ENCODE measurements around the gene EMC1. TPM values are rescaled to one million over a fixed set of nuclear protein-coding genes. Genes with fewer than 3 reads are reported as not detected.

EMC1 gene
- total RNA-seq, 2 experiments from 2014 or later = 21.9 to 22.2 TPM

- CTCF ChIA-PET = no interaction called here
- H3K4me1 Mint-ChIP-seq (ENCODE audit: low read depth) = peaks cover 63% of the 10 kb centered on the region
- H3K27ac ChIP-seq (ENCODE audit: low read depth in 1 of 2, low read length in 2 of 2) = no peak overlapping the region
- H3K9me3 Mint-ChIP-seq = no peaks in the 10 kb centered on the region
- ATAC-seq (ENCODE audit: poor library complexity) (no peak), DNase-seq (no peak)
- H3K4me3 ChIP-seq (ENCODE audit: low read length) = no peak overlapping the region
- peaks cover 40% of the 10 kb centered on the region for H3K36me3 Mint-ChIP-seq (ENCODE audit: low read depth)
- peak overlapping the region; percentile 95 for H3K27ac Mint-ChIP-seq
- TF ChIP-seq CTCF (IDR thresholded peaks at IDR 0.05) = no peak
- H3K9me3 ChIP-seq (ENCODE audit: control insufficient read depth in 1 of 2, insufficient read depth in 1 of 2, low read length in 2 of 2) = no peaks in the 10 kb centered on the region
- peak overlapping the region; percentile 25 for H3K4me3 Mint-ChIP-seq
- peaks cover 17% of the 10 kb centered on the region for H3K36me3 ChIP-seq (ENCODE audit: insufficient read depth, low read length)
- POLR2A ChIA-PET = no interaction called here
- no peaks in the 10 kb centered on the region for H3K27me3 Mint-ChIP-seq
- no peaks in the 10 kb centered on the region for H3K27me3 ChIP-seq (ENCODE audit: control insufficient read depth in 1 of 2, insufficient read depth in 2 of 2, low read length in 2 of 2)
- intact Hi-C loops (cut with DNase I, micrococcal nuclease) = loop anchor here in 1 of 2 experiments (5.0 kb wide), 1 partner anchor 385 kb away; a partner anchor contains a TSS
- H3K4me1 ChIP-seq (ENCODE audit: insufficient read depth, low read length) = peaks cover 31% of the 10 kb centered on the region
Measured at GRCh38 chr1:19212167-19212566, 39.2 kb downstream of the EMC1 start.

GRCh38 chr1:19210772-19211549 lies 40.4 kb downstream of the EMC1 start:
- H3K4me3 Mint-ChIP-seq = peak overlapping the region; percentile 92
- peak overlapping the region; percentile 95 for H3K27ac Mint-ChIP-seq
- H3K27me3 Mint-ChIP-seq = no peaks in the 10 kb centered on the region
- TF ChIP-seq CTCF (IDR thresholded peaks at IDR 0.05) = no peak
- H3K9me3 ChIP-seq (ENCODE audit: control insufficient read depth in 1 of 2, insufficient read depth in 1 of 2, low read length in 2 of 2) = no peaks in the 10 kb centered on the region
- peak overlapping the region; percentile 87 to 92 for H3K27ac ChIP-seq (ENCODE audit: low read depth in 1 of 2, low read length in 2 of 2)
- H3K9me3 Mint-ChIP-seq = no peaks in the 10 kb centered on the region
- CTCF ChIA-PET = no interaction called here
- H3K4me1 ChIP-seq (ENCODE audit: insufficient read depth, low read length) = peaks cover 41% of the 10 kb centered on the region
- POLR2A ChIA-PET = interaction anchor here (0.6 to 3.4 kb wide), 11 partner anchors 23 to 1575 kb away, joined by 3 to 26 read pairs (median 4); partner anchors contain the start of genes EMC1, MRTO4 and OTUD3
- peak overlapping the region; percentile 93 for H3K4me3 ChIP-seq (ENCODE audit: low read length)
- peaks cover 70% of the 10 kb centered on the region for H3K4me1 Mint-ChIP-seq (ENCODE audit: low read depth)
- H3K27me3 ChIP-seq (ENCODE audit: control insufficient read depth in 1 of 2, insufficient read depth in 2 of 2, low read length in 2 of 2) = no peaks in the 10 kb centered on the region
- peaks cover 35% of the 10 kb centered on the region for H3K36me3 Mint-ChIP-seq (ENCODE audit: low read depth)
- peaks cover 7% of the 10 kb centered on the region for H3K36me3 ChIP-seq (ENCODE audit: insufficient read depth, low read length)
- intact Hi-C loops (cut with DNase I, micrococcal nuclease) = loop anchor here (1.0 to 5.0 kb wide), 4 partner anchors 40 to 386 kb away; partner anchors contain the start of genes EMC1 (in 2 of the 2), MRTO4 (in 2 of the 2), AKR7A2 (in 1 of the 2) and SLC66A1 (in 1 of the 2)
- DNase-seq (peak in 1 of 14 experiments; percentile 1), ATAC-seq (ENCODE audit: poor library complexity) (no peak)

DNA sequence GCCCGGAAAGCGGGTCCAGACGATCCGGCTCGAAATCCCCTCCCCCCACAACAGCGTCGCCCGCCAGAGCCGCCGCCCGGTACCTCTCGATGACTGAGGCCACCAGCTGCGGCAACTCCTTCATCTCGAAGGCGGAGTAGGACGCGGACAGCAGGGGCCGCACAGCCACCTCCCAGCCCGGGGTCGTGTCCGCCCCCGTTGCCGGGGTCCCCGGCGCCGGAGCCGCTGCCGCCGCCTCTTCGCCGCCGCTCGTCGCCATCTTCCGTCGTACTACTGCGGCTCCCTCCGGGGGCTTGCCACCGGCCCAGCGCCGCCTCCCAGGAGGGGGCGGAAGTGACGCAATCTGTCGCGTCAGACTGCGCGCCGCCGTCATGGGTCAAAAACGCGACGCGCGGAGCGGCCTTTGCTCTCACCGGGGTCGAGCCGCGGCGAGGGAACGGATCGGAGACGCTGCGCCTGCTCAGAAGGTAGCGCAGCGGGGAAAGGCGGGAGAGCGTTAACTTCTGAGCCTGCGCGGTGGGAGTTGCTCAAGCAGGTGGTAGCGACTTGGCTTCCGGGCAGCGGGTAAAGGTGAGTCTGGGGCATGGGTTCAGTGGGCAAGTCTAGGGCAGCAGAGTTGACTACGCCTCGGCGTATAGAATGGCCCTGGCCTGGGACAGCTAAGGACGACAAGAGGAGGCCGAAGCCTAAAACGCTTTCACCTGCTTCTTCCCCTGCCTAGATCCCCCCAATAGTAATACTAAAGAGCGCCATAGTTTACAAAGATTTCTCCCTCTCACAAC lies 41.1 kb downstream of the EMC1 start, which contains the start of gene UBR4:
Gene UBR4 (minus strand): TSS at position 277 of the 782 bp plus-strand sequence. CDS start 18 bp downstream, at position 259.
- no peaks in the 10 kb centered on the region for H3K27me3 Mint-ChIP-seq
- intact Hi-C loops (cut with DNase I, micrococcal nuclease) = loop anchor here (1.0 to 10.0 kb wide), 7 partner anchors 41 to 1297 kb away; partner anchors contain the start of genes EMC1 (in 2 of the 2), MRTO4 (in 2 of the 2), AKR7A2 (in 1 of the 2) and MUL1 (in 1 of the 2)
- Histone ChIP-seq H3K9me3 (ENCODE audit: control insufficient read depth in 1 of 2, insufficient read depth in 1 of 2, low read length in 2 of 2) (no peaks in the 10 kb centered on the region), H3K4me3 (ENCODE audit: low read length) (peak within 1 kb of the TSS; percentile 93), H3K27ac (ENCODE audit: low read depth in 1 of 2, low read length in 2 of 2) (peak within 1 kb of the TSS; percentile 87 to 92), H3K4me1 (ENCODE audit: insufficient read depth, low read length) (peaks cover 42% of the 10 kb centered on the region), H3K27me3 (ENCODE audit: control insufficient read depth in 1 of 2, insufficient read depth in 2 of 2, low read length in 2 of 2) (no peaks in the 10 kb centered on the region), H3K36me3 (ENCODE audit: insufficient read depth, low read length) (peaks cover 5% of the 10 kb centered on the region)
- peak within 1 kb of the TSS; percentile 96 for H3K4me3 Mint-ChIP-seq
- peaks cover 77% of the 10 kb centered on the region for H3K4me1 Mint-ChIP-seq (ENCODE audit: low read depth)
- peak within 1 kb of the TSS; percentile 95 for H3K27ac Mint-ChIP-seq
- peaks cover 32% of the 10 kb centered on the region for H3K36me3 Mint-ChIP-seq (ENCODE audit: low read depth)
- no peak for TF ChIP-seq CTCF (IDR thresholded peaks at IDR 0.05)
- CTCF ChIA-PET = interaction anchor here (2.2 kb wide), 1 partner anchor 31 kb away, joined by 6 read pairs; no protein-coding TSS in a partner anchor
- POLR2A ChIA-PET = interaction anchor here (1.1 to 3.4 kb wide), 8 partner anchors 30 to 1576 kb away, joined by 3 to 26 read pairs (median 6); partner anchors contain the start of genes EMC1 and MRTO4
- peak; percentile 92 to 99 (median 96) for DNase-seq
- ATAC-seq (ENCODE audit: poor library complexity) = peak; percentile 92
- no peaks in the 10 kb centered on the region for H3K9me3 Mint-ChIP-seq

All from CD4-positive, alpha-beta T cell (primary cell).